ENCODE measurements around the gene ANAPC2.

Gene ANAPC2

GRCh38 chr9:137201205-137201868 is 13.0 kb upstream of the ANAPC2 start:
- Histone ChIP-seq H3K27me3 (replicated peaks) (no peaks in the 10 kb centered on the region), H3K36me3 (replicated peaks) (no peaks in the 10 kb centered on the region), H3K4me3 (ENCODE audit: low read depth, low read length) (peak overlapping the region; percentile 77), H3K27ac (no peak overlapping the region)
- DNase-seq, result no peak
- TF ChIP-seq, protein P1, sequence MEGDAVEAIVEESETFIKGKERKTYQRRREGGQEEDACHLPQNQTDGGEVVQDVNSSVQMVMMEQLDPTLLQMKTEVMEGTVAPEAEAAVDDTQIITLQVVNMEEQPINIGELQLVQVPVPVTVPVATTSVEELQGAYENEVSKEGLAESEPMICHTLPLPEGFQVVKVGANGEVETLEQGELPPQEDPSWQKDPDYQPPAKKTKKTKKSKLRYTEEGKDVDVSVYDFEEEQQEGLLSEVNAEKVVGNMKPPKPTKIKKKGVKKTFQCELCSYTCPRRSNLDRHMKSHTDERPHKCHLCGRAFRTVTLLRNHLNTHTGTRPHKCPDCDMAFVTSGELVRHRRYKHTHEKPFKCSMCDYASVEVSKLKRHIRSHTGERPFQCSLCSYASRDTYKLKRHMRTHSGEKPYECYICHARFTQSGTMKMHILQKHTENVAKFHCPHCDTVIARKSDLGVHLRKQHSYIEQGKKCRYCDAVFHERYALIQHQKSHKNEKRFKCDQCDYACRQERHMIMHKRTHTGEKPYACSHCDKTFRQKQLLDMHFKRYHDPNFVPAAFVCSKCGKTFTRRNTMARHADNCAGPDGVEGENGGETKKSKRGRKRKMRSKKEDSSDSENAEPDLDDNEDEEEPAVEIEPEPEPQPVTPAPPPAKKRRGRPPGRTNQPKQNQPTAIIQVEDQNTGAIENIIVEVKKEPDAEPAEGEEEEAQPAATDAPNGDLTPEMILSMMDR (IDR thresholded peaks at IDR 0.05; ENCODE audit: low read depth, low read length, missing control alignments), result no peak
- in situ Hi-C loops (cut with HindIII; ENCODE audit: low pct_ligation_motif_present, low sequenced_read_pairs), result no loop called here

DNA sequence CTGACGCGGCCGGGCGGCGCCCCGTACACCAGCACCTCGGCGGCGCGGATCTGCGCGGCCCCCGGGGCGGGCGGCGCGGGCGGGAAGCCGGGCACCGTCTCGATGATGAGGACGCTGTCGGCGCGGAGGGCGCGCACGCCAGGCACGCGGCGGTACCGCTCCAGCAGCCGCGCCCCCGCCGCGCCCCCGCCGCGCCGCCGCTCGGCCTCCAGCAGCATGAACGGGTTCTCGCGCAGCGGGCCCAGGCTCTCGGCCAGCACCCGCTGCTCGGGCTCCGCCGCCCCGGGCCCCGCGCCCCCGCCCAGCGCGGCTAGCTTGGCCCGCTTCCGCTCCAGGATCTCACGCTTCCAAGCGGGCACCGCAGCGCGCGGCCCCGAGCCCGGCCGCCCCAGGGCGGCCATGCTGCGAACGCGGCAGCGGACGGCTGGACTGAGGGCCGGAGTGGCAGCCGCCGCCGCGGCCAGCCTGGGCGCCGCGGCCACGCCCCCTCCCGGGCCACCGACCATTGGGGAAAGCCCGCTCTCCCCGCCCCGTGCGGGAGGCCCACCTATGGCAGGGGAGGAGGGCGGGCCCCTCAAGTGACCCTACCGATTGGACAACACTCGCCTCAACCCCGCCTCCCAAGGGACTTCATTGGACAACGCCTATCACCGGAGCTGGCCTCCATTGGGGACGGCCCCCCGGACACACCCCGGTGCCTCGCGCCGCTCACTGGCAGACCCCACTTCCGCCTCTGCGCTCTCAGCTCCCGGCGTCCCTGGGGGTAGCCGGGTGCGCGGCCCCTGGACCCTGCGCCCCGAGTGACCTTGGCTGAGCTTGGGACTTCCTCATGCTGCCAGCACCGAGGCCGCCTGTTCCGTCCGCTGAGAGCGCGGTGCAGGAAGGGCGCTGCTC is 12.2 kb upstream of the ANAPC2 start, which contains the start of gene TPRN:
TSS of gene TPRN (minus strand) at position 431 of the 894 bp plus-strand sequence. CDS start at position 401, 30 bp downstream.
- H3K27ac ChIP-seq, result no peak within 1 kb of the TSS
- H3K36me3 ChIP-seq (replicated peaks), result no peaks in the 10 kb centered on the region
- DNase-seq, result peak; percentile 99
- TF ChIP-seq, protein P1 (IDR thresholded peaks at IDR 0.05; ENCODE audit: low read depth, low read length, missing control alignments), result no peak
- H3K4me3 ChIP-seq (ENCODE audit: low read depth, low read length), result peak within 1 kb of the TSS; percentile 77
- H3K27me3 ChIP-seq (replicated peaks), result no peaks in the 10 kb centered on the region
- in situ Hi-C loops (cut with HindIII; ENCODE audit: low pct_ligation_motif_present, low sequenced_read_pairs), result no loop called here

DNA sequence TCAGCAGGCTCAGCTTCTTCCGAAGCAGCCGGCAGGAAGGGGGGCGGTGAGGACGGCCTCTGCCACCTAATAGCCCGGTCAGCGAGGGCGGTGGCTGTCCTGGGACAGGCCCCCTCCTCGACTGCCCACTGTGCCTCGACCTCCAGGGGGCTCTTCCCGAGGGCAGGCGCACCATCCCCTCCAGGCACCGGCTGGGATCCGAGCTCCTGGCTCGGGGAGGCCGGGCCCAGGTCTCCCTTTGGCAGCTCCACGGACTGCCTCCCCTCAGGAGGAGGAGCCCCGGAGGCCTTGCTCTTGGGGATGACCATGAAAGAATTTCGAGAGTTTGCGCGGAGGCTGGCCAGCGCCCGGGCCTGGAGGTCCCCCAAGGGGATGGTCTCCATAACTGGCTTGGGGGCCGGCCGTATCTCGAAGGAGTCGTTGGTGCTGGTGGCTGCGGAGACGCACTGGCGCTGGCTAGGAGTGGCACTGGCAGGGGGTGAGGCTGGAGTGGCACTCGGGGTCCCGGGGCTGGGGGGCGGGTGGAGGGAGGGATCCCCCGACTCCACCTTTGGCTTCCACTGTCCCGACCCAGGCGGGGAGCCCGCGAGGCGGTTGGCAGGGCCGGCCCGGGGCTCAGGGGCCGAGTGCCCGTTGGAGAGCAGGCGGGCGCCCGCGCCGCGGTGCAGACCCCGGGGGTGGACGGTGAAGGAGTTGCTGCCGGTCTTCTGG is 11.2 kb upstream of the ANAPC2 start:
- in situ Hi-C loops (cut with HindIII; ENCODE audit: low pct_ligation_motif_present, low sequenced_read_pairs), result no loop called here
- Histone ChIP-seq H3K4me3 (ENCODE audit: low read depth, low read length) (peak overlapping the region; percentile 46), H3K27ac (no peak overlapping the region), H3K27me3 (replicated peaks) (no peaks in the 10 kb centered on the region), H3K36me3 (replicated peaks) (no peaks in the 10 kb centered on the region)
- TF ChIP-seq, protein P1 (IDR thresholded peaks at IDR 0.05; ENCODE audit: low read depth, low read length, missing control alignments), result no peak
- no peak for DNase-seq

DNA sequence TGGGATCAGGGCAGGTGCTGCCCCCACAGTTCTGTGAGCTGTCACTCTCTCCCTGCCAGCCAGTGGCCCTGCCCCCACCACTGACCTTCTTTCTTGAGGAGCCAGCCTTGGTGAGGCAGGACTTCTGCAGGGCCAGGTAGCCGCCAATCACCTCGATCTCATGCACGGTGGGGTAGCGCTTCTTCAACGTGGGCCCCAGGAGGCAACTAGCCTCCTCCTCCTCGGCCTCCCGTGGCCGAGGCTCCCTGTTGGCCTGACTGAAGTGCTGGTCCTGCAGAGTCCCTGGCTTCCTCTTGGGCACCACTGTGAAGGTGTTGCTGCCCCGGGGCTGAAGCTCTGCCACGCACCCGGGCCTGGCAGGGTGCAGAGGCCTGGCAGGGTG is 10.5 kb upstream of the ANAPC2 start:
- TF ChIP-seq, protein P1 (IDR thresholded peaks at IDR 0.05; ENCODE audit: low read depth, low read length, missing control alignments), result no peak
- no peaks in the 10 kb centered on the region for H3K36me3 ChIP-seq (replicated peaks)
- peak overlapping the region; percentile 46 for H3K4me3 ChIP-seq (ENCODE audit: low read depth, low read length)
- no peak for DNase-seq
- no peak overlapping the region for H3K27ac ChIP-seq
- in situ Hi-C loops (cut with HindIII; ENCODE audit: low pct_ligation_motif_present, low sequenced_read_pairs), result no loop called here
- no peaks in the 10 kb centered on the region for H3K27me3 ChIP-seq (replicated peaks)

DNA sequence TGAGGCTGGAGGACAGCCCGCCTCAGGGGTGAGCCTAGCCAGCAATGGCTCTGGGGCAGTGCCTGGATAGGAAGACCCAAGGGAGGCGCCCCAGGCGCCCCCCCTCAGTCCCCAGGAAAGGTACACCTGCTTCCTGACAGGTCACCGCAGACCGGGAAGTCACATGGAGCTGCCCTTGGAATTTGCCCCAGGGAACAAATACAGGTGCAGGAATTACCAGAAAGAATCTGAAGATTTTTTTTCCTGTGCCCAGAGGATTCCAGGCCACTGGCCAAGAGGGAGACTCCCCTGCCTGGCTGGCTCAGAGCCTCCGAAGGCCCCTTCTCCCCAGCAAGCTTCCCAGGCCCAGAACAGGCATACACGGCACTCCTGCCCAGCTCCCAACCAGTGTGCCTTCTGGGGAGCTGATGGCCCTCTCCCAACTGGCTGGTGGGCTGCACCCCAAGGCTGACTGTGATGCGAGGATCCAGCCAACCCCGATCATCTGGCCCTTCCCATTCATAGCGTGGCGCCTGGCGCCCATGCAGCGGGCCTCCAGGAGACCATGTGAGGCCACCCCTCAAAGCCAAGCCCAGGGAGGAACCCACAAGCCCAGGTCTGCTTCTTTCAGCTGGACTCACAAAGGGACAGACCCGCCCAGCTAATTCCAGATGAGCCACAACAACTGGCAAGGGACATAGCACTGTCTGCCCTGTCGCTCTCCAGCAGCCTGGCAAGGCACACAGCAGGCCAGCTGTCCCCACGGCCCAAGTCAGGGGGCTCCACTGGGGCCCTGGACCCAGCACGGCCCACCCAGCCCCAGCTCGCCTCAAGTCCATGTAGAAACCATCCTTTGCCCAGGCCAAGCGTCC is 9.9 kb upstream of the ANAPC2 start:
- in situ Hi-C loops (cut with HindIII; ENCODE audit: low pct_ligation_motif_present, low sequenced_read_pairs), result no loop called here
- Histone ChIP-seq H3K27ac (no peak overlapping the region), H3K36me3 (replicated peaks) (no peaks in the 10 kb centered on the region), H3K4me3 (ENCODE audit: low read depth, low read length) (no peak overlapping the region), H3K27me3 (replicated peaks) (no peaks in the 10 kb centered on the region)
- DNase-seq, result no peak
- TF ChIP-seq, protein P1 (IDR thresholded peaks at IDR 0.05; ENCODE audit: low read depth, low read length, missing control alignments), result no peak

Data from brain microvascular endothelial cell (primary cell).